ENCODE data around the gene CACNA2D3.

Gene CACNA2D3

GRCh38 chr3:54122324-54123002 is at the start of gene CACNA2D3:
Gene CACNA2D3, plus strand, starts transcription at chr3:54122552.
- TF ChIP-seq CTCF (IDR thresholded peaks at IDR 0.05; ENCODE audit: insufficient read depth, low read depth, low read length, missing control alignments): no peak
- DNase-seq (ENCODE audit: low read depth): peak; percentile 9
- H3K4me3 ChIP-seq (ENCODE audit: low read depth, low read length): peak within 1 kb of the TSS; percentile 13; the same call in 1 of the 2 replicates

GRCh38 chr3:54073386-54073785 is 49.0 kb upstream of the CACNA2D3 start:
- H3K4me3 ChIP-seq (ENCODE audit: low read depth, low read length): no peak overlapping the region
- DNase-seq (ENCODE audit: low read depth): no peak
- no peak for TF ChIP-seq CTCF (IDR thresholded peaks at IDR 0.05; ENCODE audit: insufficient read depth, low read depth, low read length, missing control alignments)

- no peak for TF ChIP-seq CTCF (IDR thresholded peaks at IDR 0.05; ENCODE audit: insufficient read depth, low read depth, low read length, missing control alignments)
- DNase-seq (ENCODE audit: low read depth): no peak
- no peak overlapping the region for H3K4me3 ChIP-seq (ENCODE audit: low read depth, low read length)
Measured at GRCh38 chr3:54079314-54079713, 43.0 kb upstream of the CACNA2D3 start.

GRCh38 chr3:54079730-54080325 is 42.5 kb upstream of the CACNA2D3 start:
- no peak for TF ChIP-seq CTCF (IDR thresholded peaks at IDR 0.05; ENCODE audit: insufficient read depth, low read depth, low read length, missing control alignments)
- DNase-seq (ENCODE audit: low read depth): no peak
- no peak overlapping the region for H3K4me3 ChIP-seq (ENCODE audit: low read depth, low read length)

- TF ChIP-seq CTCF (IDR thresholded peaks at IDR 0.05; ENCODE audit: insufficient read depth, low read depth, low read length, missing control alignments): no peak
- no peak for DNase-seq (ENCODE audit: low read depth)
- H3K4me3 ChIP-seq (ENCODE audit: low read depth, low read length): no peak overlapping the region
Measured at GRCh38 chr3:54083921-54084320, 38.4 kb upstream of the CACNA2D3 start.

GRCh38 chr3:54085936-54086335 is 36.4 kb upstream of the CACNA2D3 start:
- no peak for TF ChIP-seq CTCF (IDR thresholded peaks at IDR 0.05; ENCODE audit: insufficient read depth, low read depth, low read length, missing control alignments)
- no peak for DNase-seq (ENCODE audit: low read depth)
- H3K4me3 ChIP-seq (ENCODE audit: low read depth, low read length): no peak overlapping the region
